Hippocampal formation (tissue), 2 donors: ENCODE measurements around the gene PIBF1.

ENCODE experiments used
- DNase-seq, 2 donors: peaks; one replicate each; lab custom pipeline; 2025; lab: John Stamatoyannopoulos, UW

Gene PIBF1

DNA sequence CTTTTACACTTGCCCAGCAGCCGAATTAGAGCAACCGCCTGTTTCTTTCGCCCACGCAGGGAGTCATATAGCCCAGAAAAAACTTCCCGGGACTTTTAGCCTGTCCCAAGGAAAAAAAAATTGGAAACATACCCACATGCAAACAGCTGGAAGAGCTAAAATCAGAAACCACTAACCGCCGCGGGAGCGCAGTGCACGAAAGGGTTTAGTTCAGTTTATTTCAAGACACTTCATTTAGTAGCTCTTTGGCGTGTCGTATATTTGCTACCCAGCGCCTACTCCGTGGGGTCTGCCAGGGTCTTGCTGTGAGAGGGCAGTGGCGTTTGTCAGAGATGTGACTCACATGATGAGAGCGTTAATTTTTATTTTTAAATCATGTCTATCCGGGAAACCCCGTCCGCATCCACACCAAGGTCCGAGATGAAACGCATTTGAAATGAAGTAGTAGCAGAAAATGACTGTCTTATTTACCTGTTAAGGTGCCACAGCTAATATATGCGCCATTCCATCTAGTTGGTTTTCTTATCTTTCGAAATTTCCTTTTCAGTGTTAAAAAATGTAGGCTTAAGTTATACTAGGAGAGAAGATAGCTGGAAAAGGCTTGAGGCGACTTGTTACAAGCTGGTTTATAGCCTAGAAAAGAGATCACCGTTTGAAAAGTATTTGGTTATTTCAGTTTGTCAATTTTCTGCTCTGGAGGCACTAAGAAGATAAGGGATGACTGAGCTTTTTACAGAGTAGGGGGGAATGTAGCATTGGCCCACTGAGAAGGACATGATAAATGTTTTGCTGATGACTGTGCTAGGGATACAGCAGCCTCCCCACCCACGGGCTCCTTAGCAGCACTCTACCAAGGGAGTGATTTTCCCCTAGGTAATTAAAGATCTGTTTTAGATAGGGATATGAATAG is 278.6 kb downstream of the PIBF1 start:
- no peak for DNase-seq

DNA sequence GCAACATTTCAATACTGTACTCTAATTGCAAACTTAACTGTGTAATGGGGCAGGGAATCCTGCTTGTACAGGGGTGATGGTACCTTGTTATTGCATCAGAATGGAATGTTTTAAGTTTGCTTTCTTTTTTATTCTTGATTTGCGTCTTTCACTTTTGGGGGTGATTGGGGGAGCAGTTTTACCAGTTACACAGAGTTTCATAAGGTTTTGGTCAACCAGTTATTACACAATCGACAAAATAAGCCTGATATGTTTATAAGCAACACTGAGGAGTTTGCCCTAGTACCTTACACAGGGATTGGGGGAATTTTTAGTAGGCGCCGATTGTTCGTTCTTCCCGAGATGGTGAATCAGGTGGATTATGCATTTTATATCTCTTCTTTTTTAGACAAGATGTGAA is 279.5 kb downstream of the PIBF1 start:
- DNase-seq: no peak

DNA sequence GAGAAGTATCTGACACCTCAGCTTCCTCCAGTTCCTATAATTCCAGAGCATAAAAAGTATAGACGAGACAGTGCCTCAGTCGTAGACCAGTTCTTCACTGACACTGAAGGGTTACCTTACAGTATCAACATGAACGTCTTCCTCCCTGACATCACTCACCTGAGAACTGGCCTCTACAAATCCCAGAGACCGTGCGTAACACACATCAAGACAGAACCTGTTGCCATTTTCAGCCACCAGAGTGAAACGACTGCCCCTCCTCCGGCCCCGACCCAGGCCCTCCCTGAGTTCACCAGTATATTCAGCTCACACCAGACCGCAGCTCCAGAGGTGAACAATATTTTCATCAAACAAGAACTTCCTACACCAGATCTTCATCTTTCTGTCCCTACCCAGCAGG is 279.9 kb downstream of the PIBF1 start:
- no peak for DNase-seq

DNA sequence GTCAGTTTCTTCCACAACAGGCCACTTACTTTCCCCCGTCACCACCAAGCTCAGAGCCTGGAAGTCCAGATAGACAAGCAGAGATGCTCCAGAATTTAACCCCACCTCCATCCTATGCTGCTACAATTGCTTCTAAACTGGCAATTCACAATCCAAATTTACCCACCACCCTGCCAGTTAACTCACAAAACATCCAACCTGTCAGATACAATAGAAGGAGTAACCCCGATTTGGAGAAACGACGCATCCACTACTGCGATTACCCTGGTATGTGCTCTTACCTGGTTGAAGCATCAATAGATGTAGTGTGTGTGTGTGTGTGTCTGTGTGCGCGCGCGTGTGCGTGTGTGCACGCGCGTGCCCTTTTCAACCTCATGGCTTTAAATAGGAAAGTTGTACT is 280.5 kb downstream of the PIBF1 start:
- no peak for DNase-seq

DNA sequence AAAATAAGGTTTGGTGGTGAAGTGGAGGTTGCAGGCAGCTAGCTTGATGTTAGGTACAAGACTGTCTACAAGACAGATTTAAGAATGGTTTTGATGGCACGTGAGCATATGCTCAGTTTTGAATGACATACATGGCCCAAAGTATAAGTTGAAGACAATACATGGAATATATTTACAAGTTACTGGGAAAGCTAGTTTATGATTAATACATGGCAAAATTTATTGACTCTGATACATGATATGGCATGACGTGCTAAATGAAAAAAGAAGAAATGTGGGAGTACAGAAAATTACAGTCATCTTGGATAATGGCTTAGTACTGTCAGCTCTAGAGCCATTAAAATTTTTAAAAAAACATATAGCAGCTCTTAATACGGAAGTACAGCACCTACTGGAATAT is 281.2 kb downstream of the PIBF1 start:
- DNase-seq: no peak

DNA sequence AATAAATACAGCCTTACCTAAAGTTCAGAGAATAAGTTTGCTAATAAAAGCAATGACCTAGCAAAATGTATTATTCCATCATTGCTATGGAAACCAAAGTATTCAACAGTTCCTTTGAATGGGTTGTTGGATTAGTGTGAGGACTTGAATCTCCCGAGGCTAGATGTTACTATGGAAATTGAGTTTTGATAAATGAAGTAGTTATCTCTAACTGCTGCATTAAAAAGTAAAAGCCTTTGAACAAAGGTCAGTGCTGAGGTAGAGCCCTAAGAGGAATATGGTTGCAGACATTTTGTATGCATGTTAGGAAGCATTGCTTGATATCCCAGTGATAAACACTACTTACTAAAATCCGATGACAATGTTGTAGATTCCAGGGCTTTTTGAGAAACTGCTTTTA is 283.1 kb downstream of the PIBF1 start:
- no peak for DNase-seq

DNA sequence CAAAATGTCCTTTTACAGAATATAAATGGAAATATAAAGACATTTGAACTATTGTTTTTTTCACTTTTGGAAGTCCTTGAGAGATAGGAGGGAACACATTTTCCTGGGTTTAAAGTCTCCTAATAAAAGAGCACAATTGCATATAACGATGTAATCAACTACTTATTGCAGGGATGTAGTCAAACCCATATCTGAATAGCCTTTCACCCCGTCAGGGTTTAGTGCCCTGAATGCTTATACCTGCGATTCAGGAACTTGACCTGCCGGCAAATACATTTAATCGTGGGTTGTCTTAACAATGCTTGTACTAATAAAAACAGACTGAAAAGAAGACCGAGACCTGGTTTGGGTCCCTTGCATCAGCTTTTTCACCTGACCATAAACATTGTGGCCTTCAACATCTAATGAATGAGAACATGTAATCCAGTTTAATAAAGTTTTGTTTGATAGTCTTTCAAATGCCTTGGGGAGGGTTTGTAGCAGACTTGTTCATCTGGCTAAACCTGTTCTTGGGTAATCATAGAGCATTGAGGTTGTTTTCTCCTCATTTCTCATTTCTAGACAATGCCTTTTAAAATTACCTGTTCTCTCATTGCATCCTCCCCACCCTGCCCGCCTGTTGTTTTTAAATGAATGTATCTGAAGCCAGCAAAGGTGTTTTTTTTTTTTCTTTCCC is 283.9 kb downstream of the PIBF1 start:
- DNase-seq: no peak
